WTC11 (cell line): ENCODE data around the gene TEC.

Experiments used
- CTCF ChIP-seq: fragments of 200-600 bp; IDR thresholded peaks from 2 replicates; pipeline ENCODE4 v1.8.0; 2022; ENCODE audit warnings: antibody characterized with exemption
- E2F1 ChIP-seq: sonication (generic); formaldehyde crosslinking; IDR thresholded peaks from 2 replicates; pipeline ENCODE4 v1.8.0; 2022; ENCODE audit warnings: mild to moderate bottlenecking, missing genetic modification reagents
- E2F4 ChIP-seq: sonication (generic); formaldehyde crosslinking; IDR thresholded peaks from 2 replicates; pipeline ENCODE4 v1.8.1; 2022; ENCODE audit warnings: low read depth, mild to moderate bottlenecking, moderate library complexity, missing genetic modification reagents, borderline replicate concordance
- ESRRA ChIP-seq: sonication (generic); formaldehyde crosslinking; IDR thresholded peaks from 2 replicates; pipeline ENCODE4 v1.8.1; 2022; ENCODE audit warnings: mild to moderate bottlenecking, missing genetic modification reagents, borderline replicate concordance
- GABPB1 ChIP-seq: sonication (generic); formaldehyde crosslinking; IDR thresholded peaks from 2 replicates; pipeline ENCODE4 v1.8.1; 2023; ENCODE audit warnings: mild to moderate bottlenecking, missing genetic modification reagents
- TF ChIP-seq, protein P1 (sequence below): sonication (generic); formaldehyde crosslinking; IDR thresholded peaks from 2 replicates; pipeline ENCODE4 v1.8.0; 2023; ENCODE audit warnings: mild to moderate bottlenecking, missing genetic modification reagents
- TF ChIP-seq, protein P2 (sequence below): sonication (generic); formaldehyde crosslinking; IDR thresholded peaks from 2 replicates; pipeline ENCODE4 v1.8.0; 2022; ENCODE audit warnings: mild to moderate bottlenecking, missing genetic modification reagents

GRCh38 chr4:48124870-48125269, 144.8 kb downstream of the TEC start:
- TF ChIP-seq ESRRA (CRISPR knock-in tag): no peak
- TF ChIP-seq CTCF: no peak
- TF ChIP-seq E2F4: no peak
- no peak for TF ChIP-seq E2F1 (CRISPR knock-in tag)
- TF ChIP-seq, protein P1, sequence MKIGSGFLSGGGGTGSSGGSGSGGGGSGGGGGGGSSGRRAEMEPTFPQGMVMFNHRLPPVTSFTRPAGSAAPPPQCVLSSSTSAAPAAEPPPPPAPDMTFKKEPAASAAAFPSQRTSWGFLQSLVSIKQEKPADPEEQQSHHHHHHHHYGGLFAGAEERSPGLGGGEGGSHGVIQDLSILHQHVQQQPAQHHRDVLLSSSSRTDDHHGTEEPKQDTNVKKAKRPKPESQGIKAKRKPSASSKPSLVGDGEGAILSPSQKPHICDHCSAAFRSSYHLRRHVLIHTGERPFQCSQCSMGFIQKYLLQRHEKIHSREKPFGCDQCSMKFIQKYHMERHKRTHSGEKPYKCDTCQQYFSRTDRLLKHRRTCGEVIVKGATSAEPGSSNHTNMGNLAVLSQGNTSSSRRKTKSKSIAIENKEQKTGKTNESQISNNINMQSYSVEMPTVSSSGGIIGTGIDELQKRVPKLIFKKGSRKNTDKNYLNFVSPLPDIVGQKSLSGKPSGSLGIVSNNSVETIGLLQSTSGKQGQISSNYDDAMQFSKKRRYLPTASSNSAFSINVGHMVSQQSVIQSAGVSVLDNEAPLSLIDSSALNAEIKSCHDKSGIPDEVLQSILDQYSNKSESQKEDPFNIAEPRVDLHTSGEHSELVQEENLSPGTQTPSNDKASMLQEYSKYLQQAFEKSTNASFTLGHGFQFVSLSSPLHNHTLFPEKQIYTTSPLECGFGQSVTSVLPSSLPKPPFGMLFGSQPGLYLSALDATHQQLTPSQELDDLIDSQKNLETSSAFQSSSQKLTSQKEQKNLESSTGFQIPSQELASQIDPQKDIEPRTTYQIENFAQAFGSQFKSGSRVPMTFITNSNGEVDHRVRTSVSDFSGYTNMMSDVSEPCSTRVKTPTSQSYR (CRISPR knock-in tag): no peak
- TF ChIP-seq GABPB1 (CRISPR knock-in tag): no peak
- TF ChIP-seq, protein P2, sequence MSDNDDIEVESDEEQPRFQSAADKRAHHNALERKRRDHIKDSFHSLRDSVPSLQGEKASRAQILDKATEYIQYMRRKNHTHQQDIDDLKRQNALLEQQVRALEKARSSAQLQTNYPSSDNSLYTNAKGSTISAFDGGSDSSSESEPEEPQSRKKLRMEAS (CRISPR knock-in tag): no peak
